ENCODE data around the gene ALDH1A2.
"Not testable (repeated sequence)": the region's sequence is repeated elsewhere in the genome, so short reads cannot be mapped to it uniquely, and the experiment has no call there.

The ALDH1A2 gene

GRCh38 chr15:58048261-58048660 lies 17.2 kb downstream of the ALDH1A2 start:
- TF ChIP-seq CTCF (IDR thresholded peaks at IDR 0.05; ENCODE audit: extremely low read depth, missing control alignments): no peak

GRCh38 chr15:58047149-58047548 lies 18.4 kb downstream of the ALDH1A2 start:
- no peak for DNase-seq (ENCODE audit: low spot score)
- no peak for TF ChIP-seq CTCF (IDR thresholded peaks at IDR 0.05; ENCODE audit: extremely low read depth, missing control alignments)

More at GRCh38 chr15:58048261-58048660, 17.2 kb downstream of the ALDH1A2 start:
- no peak for DNase-seq (ENCODE audit: low spot score)

- DNase-seq (ENCODE audit: low spot score): no peak
- TF ChIP-seq CTCF (IDR thresholded peaks at IDR 0.05; ENCODE audit: extremely low read depth, missing control alignments): no peak
Measured at GRCh38 chr15:58046467-58046866, 19.0 kb downstream of the ALDH1A2 start.

- not testable (repeated sequence) for DNase-seq (ENCODE audit: low spot score)
Measured at GRCh38 chr15:58045376-58045775, 20.1 kb downstream of the ALDH1A2 start.

GRCh38 chr15:58044551-58044950 lies 21.0 kb downstream of the ALDH1A2 start:
- no peak for DNase-seq (ENCODE audit: low spot score)
- TF ChIP-seq CTCF (IDR thresholded peaks at IDR 0.05; ENCODE audit: extremely low read depth, missing control alignments): no peak

GRCh38 chr15:58043192-58043903 lies 22.2 kb downstream of the ALDH1A2 start:
- peak; percentile 41 for TF ChIP-seq CTCF (IDR thresholded peaks at IDR 0.05; ENCODE audit: extremely low read depth, missing control alignments)
- peak; percentile 33 for DNase-seq (ENCODE audit: low spot score)

- no peak for TF ChIP-seq CTCF (IDR thresholded peaks at IDR 0.05; ENCODE audit: extremely low read depth, missing control alignments)
Measured at GRCh38 chr15:58042006-58042405, 23.5 kb downstream of the ALDH1A2 start.

GRCh38 chr15:58040150-58040549 lies 25.4 kb downstream of the ALDH1A2 start:
- no peak for DNase-seq (ENCODE audit: low spot score)
- TF ChIP-seq CTCF (IDR thresholded peaks at IDR 0.05; ENCODE audit: extremely low read depth, missing control alignments): no peak

More at GRCh38 chr15:58042006-58042405, 23.5 kb downstream of the ALDH1A2 start:
- no peak for DNase-seq (ENCODE audit: low spot score)
